GM12878 (cell line): Measurements from ENCODE around the gene HOXD3. TPM values are rescaled to one million over a fixed set of nuclear protein-coding genes. Genes with fewer than 3 reads are reported as not detected.

Experiments
- ATAC-seq: fragments of 200-7000 bp; cut with Tn5 transposase; 3 replicates; pipeline ENCODE4 v1.9.1; 2020; ENCODE audit warnings: mild to moderate bottlenecking, moderate library complexity
- BruUV-seq: library from RNA; stranded (reverse); fragments of 400-500 nt; replicated peaks from 2 replicates; lab custom pipeline; 2021; lab: Mats Ljungman, UMichigan
- CTCF ChIA-PET: fragments of 300-600 bp; sonication (Branson Sonifier 250); formaldehyde crosslinking; extraction: SDS; loops from one replicate; lab custom pipeline; 2021; ENCODE audit warnings: inconsistent platforms; lab: Yijun Ruan, JAX
- POLR2A ChIA-PET: fragments of 350-600 bp; formaldehyde crosslinking; extraction: SDS; loops from one replicate; lab custom pipeline; 2021; ENCODE audit warnings: inconsistent platforms; lab: Charles Lee
- RAD21 ChIA-PET: fragments of 300-600 bp; sonication (Branson Sonifier 250); formaldehyde crosslinking; loops from one replicate; lab custom pipeline; 2023; ENCODE audit warnings: antibody characterized with exemption; ENCODE audit not compliant: unreplicated experiment; lab: Charles Lee
- SMC1A ChIA-PET: fragments of 300-600 bp; sonication (Branson Sonifier 250); formaldehyde crosslinking; loops from one replicate; lab custom pipeline; 2023; ENCODE audit not compliant: unreplicated experiment, uncharacterized antibody; lab: Charles Lee
- DNase-seq: peaks from one replicate; pipeline ENCODE4 v3.0.0-alpha.2; 2011; ENCODE audit warnings: low read depth, low spot score
- FAIRE-seq: peaks from 3 replicates; lab custom pipeline; 2011; peaks lifted over from hg19 to GRCh38; lab: Jason Lieb, UNC
- H2AFZ ChIP-seq: 2 replicates; pipeline ENCODE4 v1.6.0; 2011; ENCODE audit warnings: low read depth, low read length, control low read depth; ENCODE audit not compliant: control insufficient read depth
- H3K27ac ChIP-seq: 2 replicates; pipeline ENCODE4 v1.5.1; 2011; ENCODE audit warnings: control low read depth; ENCODE audit not compliant: control insufficient read depth, insufficient read depth
- H3K27me3 ChIP-seq, 2 experiments: replicated peaks in 1 of 2; 2 replicates each; pipeline versions ENCODE4 v1.6.0 to v1.6.1; 2011; ENCODE audit warnings: low read length in 1 of 2; ENCODE audit not compliant: control insufficient read depth in 2 of 2, insufficient read depth in 2 of 2
- H3K36me3 ChIP-seq, 2 experiments: 2 replicates each; pipeline ENCODE4 v1.5.1; 2011; ENCODE audit warnings: low read length in 1 of 2; ENCODE audit not compliant: control insufficient read depth in 2 of 2, insufficient read depth in 2 of 2
- H3K4me1 ChIP-seq: 2 replicates; pipeline ENCODE4 v1.6.1; 2011; ENCODE audit warnings: mild to moderate bottlenecking, low read length, moderate library complexity, mixed read lengths; ENCODE audit not compliant: control insufficient read depth, insufficient read depth
- H3K4me2 ChIP-seq: 2 replicates; pipeline ENCODE4 v1.6.0; 2011; ENCODE audit warnings: control low read depth; ENCODE audit not compliant: control insufficient read depth, insufficient read depth
- H3K4me3 ChIP-seq: fragments of 200-600 bp; sonication (generic); 2 replicates; pipeline ENCODE4 v1.5.1; 2016
- H3K79me2 ChIP-seq: 2 replicates; pipeline ENCODE4 v1.6.0; 2011; ENCODE audit warnings: low read length; ENCODE audit not compliant: control insufficient read depth, insufficient read depth
- H3K9ac ChIP-seq: 2 replicates; pipeline ENCODE4 v1.8.0; 2011; ENCODE audit warnings: low read length, control low read depth, mixed read lengths; ENCODE audit not compliant: control insufficient read depth, insufficient read depth
- H3K9me3 ChIP-seq: replicated peaks from 3 replicates; pipeline ENCODE4 v1.5.1; 2011; ENCODE audit warnings: mild to moderate bottlenecking, low read length; ENCODE audit not compliant: control insufficient read depth, insufficient read depth
- H4K20me1 ChIP-seq: 2 replicates; pipeline ENCODE4 v1.6.0; 2011; ENCODE audit not compliant: control insufficient read depth, insufficient read depth
- ESRRA ChIP-seq: IDR thresholded peaks from 2 replicates; pipeline ENCODE4 v1.6.1; 2012; ENCODE audit warnings: mild to moderate bottlenecking, low read length, improper control_type of control experiment
- FOXK2 ChIP-seq: fragments of 450-650 bp; IDR thresholded peaks from 2 replicates; pipeline ENCODE4 v1.6.1; 2017; ENCODE audit warnings: mild to moderate bottlenecking, moderate library complexity
- HCFC1 ChIP-seq: fragments of 150-350 bp; IDR thresholded peaks from 2 replicates; pipeline ENCODE4 v1.6.1; 2014; ENCODE audit warnings: low read length
- HDAC2 ChIP-seq: fragments of 200-600 bp; sonication (generic); IDR thresholded peaks from 2 replicates; pipeline ENCODE4 v1.6.1; 2017
- HDAC6 ChIP-seq: fragments of 200-600 bp; sonication (generic); IDR thresholded peaks from one replicate; pipeline ENCODE4 v1.8.0; 2017; ENCODE audit warnings: antibody characterized with exemption; ENCODE audit not compliant: unreplicated experiment
- IKZF2 ChIP-seq, 2 experiments: fragments of 450-650 bp; IDR thresholded peaks; 2 replicates each; pipeline ENCODE4 v1.6.1; 2017; ENCODE audit warnings: mild to moderate bottlenecking in 2 of 2, moderate library complexity in 2 of 2
- KDM1A ChIP-seq: fragments of 200-600 bp; sonication (generic); IDR thresholded peaks from 2 replicates; pipeline ENCODE4 v1.6.1; 2016; ENCODE audit warnings: borderline replicate concordance
- MYB ChIP-seq: fragments of 150-350 bp; IDR thresholded peaks from 2 replicates; pipeline ENCODE4 v1.6.1; 2014; ENCODE audit warnings: mild to moderate bottlenecking, low read depth, low read length, borderline replicate concordance
- NFYA ChIP-seq: IDR thresholded peaks from 2 replicates; pipeline ENCODE4 v1.6.1; 2011; ENCODE audit warnings: low read depth, mild to moderate bottlenecking, low read length, improper control_type of control experiment, borderline replicate concordance
- NFYB ChIP-seq: IDR thresholded peaks from 2 replicates; pipeline ENCODE4 v1.6.1; 2011; ENCODE audit warnings: low read depth, mild to moderate bottlenecking, low read length, improper control_type of control experiment, moderate library complexity; ENCODE audit not compliant: insufficient read depth
- NR2C1 ChIP-seq: fragments of 450-650 bp; IDR thresholded peaks from 2 replicates; pipeline ENCODE4 v1.6.1; 2017; ENCODE audit warnings: antibody characterized with exemption, mild to moderate bottlenecking, moderate library complexity
- PAX5 ChIP-seq: IDR thresholded peaks from 2 replicates; pipeline ENCODE4 v1.6.1; 2011; ENCODE audit warnings: low read depth, low read length, borderline replicate concordance
- POLR2AphosphoS5 ChIP-seq: IDR thresholded peaks from 2 replicates; pipeline ENCODE4 v1.6.1; 2011; ENCODE audit warnings: mild to moderate bottlenecking, low read length, inconsistent platforms
- RBBP5 ChIP-seq: fragments of 200-600 bp; sonication (generic); conservative IDR thresholded peaks from 2 replicates; pipeline ENCODE4 v1.6.1; 2016
- RFX5 ChIP-seq: IDR thresholded peaks from 2 replicates; pipeline ENCODE4 v1.6.1; 2011; ENCODE audit warnings: low read depth, low read length, improper control_type of control experiment
- SMAD1 ChIP-seq: fragments of 450-650 bp; IDR thresholded peaks from 2 replicates; pipeline ENCODE4 v1.6.1; 2018; ENCODE audit warnings: mild to moderate bottlenecking, low read depth; ENCODE audit not compliant: partially characterized antibody
- SMARCA5 ChIP-seq: fragments of 450-650 bp; IDR thresholded peaks from 2 replicates; pipeline ENCODE4 v1.6.1; 2017; ENCODE audit warnings: mild to moderate bottlenecking
- SP1 ChIP-seq: IDR thresholded peaks from one replicate; pipeline ENCODE4 v1.6.1; 2011; ENCODE audit warnings: low read depth, low read length
- SRF ChIP-seq, 2 experiments: IDR thresholded peaks; 2 replicates each; pipeline ENCODE4 v1.6.1; 2011; ENCODE audit warnings: low read depth in 2 of 2, low read length in 2 of 2, mild to moderate bottlenecking in 1 of 2, moderate library complexity in 1 of 2
- SUZ12 ChIP-seq: fragments of 200-600 bp; sonication (generic); IDR thresholded peaks from one replicate; pipeline ENCODE4 v1.6.1; 2018; ENCODE audit warnings: antibody characterized with exemption, mild to moderate bottlenecking; ENCODE audit not compliant: unreplicated experiment
- YBX1 ChIP-seq: fragments of 450-650 bp; IDR thresholded peaks from 2 replicates; pipeline ENCODE4 v1.6.1; 2016; ENCODE audit warnings: antibody characterized with exemption
- ZNF274 ChIP-seq: IDR thresholded peaks from one replicate; pipeline ENCODE4 v1.8.0; 2011; ENCODE audit not compliant: insufficient read length, insufficient read depth
- in situ Hi-C: fragments of 300-500 bp; cut with MboI; formaldehyde crosslinking; loops from 9 replicates; pipeline ENCODE4 v1.14.3; 2018; ENCODE audit warnings: mixed read lengths
- intact Hi-C: fragments of 100-400 bp; cut with micrococcal nuclease; formaldehyde crosslinking; loops from one replicate; pipeline ENCODE4 v1.14.2; 2022; ENCODE audit not compliant: unreplicated experiment
- polyA plus RNA-seq, 11 experiments: library from polyadenylated mRNA; depleted of rRNA in 4 of 11; unstranded in 6 of 11; stranded (reverse) in 5 of 11; fragments of >200 nt; fragmentation: Nextera tagmentation in 4 of 11; fragmentation: Illumina TruSeq in 1 of 11; extraction: Ambion mirVana in 4 of 11; extraction: Trizol in 1 of 11; gene quantifications; 1 replicate in 1 of 11; 2 replicates in 10 of 11; pipeline versions ENCODE4 v1.2.1 to v1.2.3, GENCODE V29; 2011 to 2016; ENCODE audit warnings: inconsistent platforms in 2 of 11, missing spikeins in 2 of 11, low read depth in 1 of 11
- total RNA-seq, 4 experiments: library from RNA; depleted of rRNA in 3 of 4; stranded (reverse); fragments of >200 nt in 3 of 4; fragmentation: Illumina TruSeq in 1 of 4; extraction: Trizol in 1 of 4; gene quantifications; 2 replicates each; pipeline versions ENCODE4 v1.2.1 to v1.2.3, GENCODE V29; 2013 to 2021
- TF ChIP-seq, protein P1 (sequence below): fragments of 150-350 bp; IDR thresholded peaks from 2 replicates; pipeline ENCODE4 v1.6.1; 2014; ENCODE audit warnings: mild to moderate bottlenecking, low read depth, low read length

HOXD3 gene
- total and polyA plus RNA-seq, 10 of the 15 experiments (the other 5 are each of a cell fraction or from before 2014, with no cell fraction given), result not detected

GRCh38 chr2:176146101-176146500 lies 11.0 kb upstream of the HOXD3 start (continued):
- TF ChIP-seq FOXK2 (no peak), SRF (IDR thresholded peaks at IDR 0.05; ENCODE audit: low read depth in 2 of 2, low read length in 2 of 2) (no peak), MYB (no peak), SUZ12 (no peak), ESRRA (no peak)

- CTCF ChIA-PET, result interaction anchor here (4.9 to 8.6 kb wide), 2 partner anchors 308 to 408 kb away, joined by 39 to 157 read pairs; no protein-coding TSS in a partner anchor
- Histone ChIP-seq H3K79me2 (no peaks in the 10 kb centered on the region), H2AFZ (no peak overlapping the region), H3K4me2 (no peak overlapping the region), H4K20me1 (no peaks in the 10 kb centered on the region), H3K36me3 (no peaks in the 10 kb centered on the region), H3K27me3 (peaks cover 10 to 32% of the 10 kb centered on the region in 2 experiments), H3K4me3 (no peak overlapping the region), H3K9me3 (no peaks in the 10 kb centered on the region), H3K4me1 (no peaks in the 10 kb centered on the region), H3K27ac (no peak overlapping the region), H3K9ac (no peak overlapping the region)
- SMC1A ChIA-PET, result interaction anchor here (1.0 to 4.6 kb wide), 2 partner anchors 407 to 506 kb away, joined by 3 to 25 read pairs; no protein-coding TSS in a partner anchor
- RAD21 ChIA-PET, result no interaction called here
- in situ Hi-C loops (loop anchor here (25.0 kb wide), 1 partner anchor 1191 kb away; no protein-coding TSS in a partner anchor), intact Hi-C loops (no loop called here)
- ATAC-seq (no peak), DNase-seq (no peak), FAIRE-seq (no peak)
- no TSS peak for BruUV-seq
- POLR2A ChIA-PET, result no interaction called here
- TF ChIP-seq IKZF2 (IDR thresholded peaks at IDR 0.05) (no peak), NFYA (no peak), ZNF274 (no peak), YBX1 (no peak), NFYB (no peak), SMAD1 (no peak), HDAC6 (no peak), RBBP5 (no peak), NR2C1 (no peak), POLR2AphosphoS5 (no peak), PAX5 (no peak), SMARCA5 (no peak), HDAC2 (no peak), MYB (no peak), HCFC1 (no peak), KDM1A (no peak), RFX5 (no peak), ESRRA (no peak), SP1 (no peak)
- TF ChIP-seq, protein P1, sequence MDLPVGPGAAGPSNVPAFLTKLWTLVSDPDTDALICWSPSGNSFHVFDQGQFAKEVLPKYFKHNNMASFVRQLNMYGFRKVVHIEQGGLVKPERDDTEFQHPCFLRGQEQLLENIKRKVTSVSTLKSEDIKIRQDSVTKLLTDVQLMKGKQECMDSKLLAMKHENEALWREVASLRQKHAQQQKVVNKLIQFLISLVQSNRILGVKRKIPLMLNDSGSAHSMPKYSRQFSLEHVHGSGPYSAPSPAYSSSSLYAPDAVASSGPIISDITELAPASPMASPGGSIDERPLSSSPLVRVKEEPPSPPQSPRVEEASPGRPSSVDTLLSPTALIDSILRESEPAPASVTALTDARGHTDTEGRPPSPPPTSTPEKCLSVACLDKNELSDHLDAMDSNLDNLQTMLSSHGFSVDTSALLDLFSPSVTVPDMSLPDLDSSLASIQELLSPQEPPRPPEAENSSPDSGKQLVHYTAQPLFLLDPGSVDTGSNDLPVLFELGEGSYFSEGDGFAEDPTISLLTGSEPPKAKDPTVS, result no peak
- TF ChIP-seq, all 136 proteins: peak for 0
Measured at GRCh38 chr2:176146645-176147044, 10.5 kb upstream of the HOXD3 start.
